Occipital lobe (tissue), 2 donors: ENCODE data around the gene ELF1. TPM values are rescaled to one million over a fixed set of nuclear protein-coding genes. Genes with fewer than 3 reads are reported as not detected.
"Not testable (repeated sequence)": the region's sequence is repeated elsewhere in the genome, so short reads cannot be mapped to it uniquely, and the experiment has no call there.

Experiments used
- DNase-seq: peaks from one replicate; lab custom pipeline; 2025; lab: John Stamatoyannopoulos, UW
- total RNA-seq: library from RNA; depleted of rRNA; stranded (reverse); fragments of >200 nt; gene quantifications from one replicate; pipeline ENCODE4 v1.2.3, GENCODE V29; 2014

ELF1 gene
- total RNA-seq, 1 donor from 2014 or later: 11.9 TPM

DNA sequence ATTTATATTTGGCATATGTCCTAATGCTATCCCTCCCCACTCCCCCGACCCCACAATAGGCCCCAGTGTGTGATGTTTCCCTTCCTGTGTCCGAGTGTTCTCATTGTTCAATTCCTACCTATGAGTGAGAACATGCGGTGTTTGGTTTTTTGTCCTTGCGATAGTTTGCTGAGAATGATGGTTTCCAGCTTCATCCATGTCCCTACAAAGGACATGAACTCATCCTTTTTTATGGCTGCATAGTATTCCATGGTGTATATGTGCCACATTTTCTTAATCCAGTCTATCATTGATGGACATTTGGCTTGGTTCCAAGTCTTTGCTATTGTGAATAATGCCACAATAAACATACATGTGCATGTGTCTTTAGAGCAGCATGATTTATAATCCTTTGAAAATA is 23.3 kb upstream of the ELF1 start:
- DNase-seq: not testable (repeated sequence)

DNA sequence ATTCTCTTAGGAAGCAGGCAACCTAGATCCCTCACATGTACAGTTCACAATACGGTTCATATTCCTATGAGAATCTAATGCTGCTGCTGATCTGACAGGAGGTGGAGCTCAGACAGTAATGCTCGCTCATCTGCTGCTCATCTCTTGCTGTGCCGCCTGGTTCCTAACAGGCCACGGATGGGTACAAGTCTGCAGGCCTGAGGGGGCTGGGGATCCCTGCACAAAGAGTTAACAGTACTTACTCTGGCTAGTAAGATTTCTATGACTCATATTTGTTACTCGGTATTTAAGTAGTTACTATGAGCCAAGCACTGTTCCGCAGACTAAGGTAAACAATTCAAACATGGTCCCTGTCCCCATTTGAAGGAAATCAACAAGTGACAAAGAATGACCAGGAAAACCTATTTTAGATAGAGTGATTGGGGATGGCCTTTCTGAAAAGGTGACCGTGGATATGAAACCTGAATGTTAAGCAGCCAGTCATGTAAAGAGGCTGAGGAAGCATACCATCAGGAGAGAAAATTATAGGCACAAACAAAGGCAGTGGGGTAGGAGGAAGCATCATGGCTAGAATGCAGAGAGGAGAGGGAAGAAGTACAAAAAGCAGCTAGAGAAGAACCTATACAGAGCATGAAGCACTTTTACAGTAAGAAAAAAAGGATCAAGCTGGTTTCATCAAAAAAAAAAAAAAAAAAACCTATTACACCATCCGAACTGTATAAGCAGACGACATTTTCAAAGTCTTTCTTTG is 21.6 kb upstream of the ELF1 start:
- no peak for DNase-seq

- DNase-seq: no peak
Measured at GRCh38 chr13:41039746-41040145, 20.6 kb upstream of the ELF1 start.

- not testable (repeated sequence) for DNase-seq
Measured at GRCh38 chr13:41036557-41036956, 17.4 kb upstream of the ELF1 start.

DNA sequence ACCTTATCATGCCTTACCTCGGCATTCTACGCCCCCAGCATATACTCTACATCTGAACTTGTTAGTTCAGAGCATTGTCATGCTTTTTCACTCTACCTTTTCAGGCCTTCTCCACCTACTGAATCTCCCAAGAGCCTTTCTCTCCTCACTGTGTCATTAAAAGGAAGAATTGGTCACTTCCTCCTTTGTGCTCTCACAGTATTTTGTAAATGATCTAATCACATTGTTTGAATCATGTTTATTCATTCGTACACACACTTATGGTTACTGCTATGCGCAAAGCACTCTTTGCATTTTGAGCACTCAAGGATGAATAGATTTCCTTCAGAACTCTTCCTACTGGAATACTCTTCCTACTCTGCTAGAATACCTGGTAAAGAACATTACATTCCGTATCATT is 15.8 kb upstream of the ELF1 start:
- DNase-seq: no peak

GRCh38 chr13:41034382-41034781 is 15.3 kb upstream of the ELF1 start:
- no peak for DNase-seq

DNA sequence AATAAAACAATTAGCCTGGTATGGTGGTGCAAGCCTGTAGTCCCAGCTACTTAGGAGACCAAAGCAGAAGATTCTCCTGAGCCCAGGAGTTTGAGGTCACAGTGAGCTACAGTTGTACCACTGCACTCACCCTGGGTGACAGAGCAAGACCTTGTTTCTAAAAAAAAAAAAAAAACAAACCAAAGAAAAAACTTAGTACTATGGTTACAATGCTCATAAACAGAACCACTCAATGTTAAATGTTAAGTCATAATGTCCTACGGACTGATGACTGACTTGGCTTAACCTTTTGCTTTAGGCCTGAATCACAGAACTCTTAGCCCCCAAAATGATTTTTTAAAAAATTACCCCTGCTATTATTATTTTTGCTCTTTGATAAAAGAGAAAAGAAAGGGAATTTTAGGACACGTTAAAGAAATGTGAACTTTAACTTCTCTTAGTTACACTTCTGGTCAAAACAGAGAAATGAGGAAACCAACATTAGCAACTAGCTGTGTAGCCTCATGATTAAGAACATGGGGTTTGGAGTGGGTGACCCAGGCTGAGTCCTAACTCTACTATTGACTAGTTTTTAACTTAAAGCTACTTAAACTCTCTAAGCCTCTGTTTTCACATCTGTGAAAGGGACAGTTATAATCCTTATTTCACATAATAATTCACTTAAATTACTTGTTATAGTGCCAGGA is 13.7 kb upstream of the ELF1 start:
- DNase-seq: no peak

GRCh38 chr13:41029629-41030028 is 10.5 kb upstream of the ELF1 start:
- DNase-seq: no peak

DNA sequence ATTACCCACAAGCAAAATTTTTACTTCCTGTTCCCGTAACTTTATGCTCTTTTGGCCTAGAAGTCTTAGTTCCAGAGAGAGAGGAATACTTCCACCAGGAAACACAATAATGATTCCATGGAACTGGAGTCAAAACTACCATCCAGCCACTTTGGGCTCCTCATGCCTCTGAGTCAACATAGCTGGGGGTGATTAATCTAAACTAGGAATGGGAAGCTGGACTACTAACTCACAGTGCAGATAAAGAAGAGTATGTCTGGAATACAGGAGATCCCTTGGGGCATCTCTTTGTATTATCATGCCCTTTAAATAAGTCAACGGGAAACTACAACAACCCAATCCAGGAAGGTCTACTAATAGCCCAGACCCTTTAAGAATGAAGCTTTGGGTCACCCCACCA is 8.9 kb upstream of the ELF1 start:
- no peak for DNase-seq

- no peak for DNase-seq
Measured at GRCh38 chr13:41026788-41027187, 7.7 kb upstream of the ELF1 start.

GRCh38 chr13:41025518-41025917 is 6.4 kb upstream of the ELF1 start:
- no peak for DNase-seq

DNA sequence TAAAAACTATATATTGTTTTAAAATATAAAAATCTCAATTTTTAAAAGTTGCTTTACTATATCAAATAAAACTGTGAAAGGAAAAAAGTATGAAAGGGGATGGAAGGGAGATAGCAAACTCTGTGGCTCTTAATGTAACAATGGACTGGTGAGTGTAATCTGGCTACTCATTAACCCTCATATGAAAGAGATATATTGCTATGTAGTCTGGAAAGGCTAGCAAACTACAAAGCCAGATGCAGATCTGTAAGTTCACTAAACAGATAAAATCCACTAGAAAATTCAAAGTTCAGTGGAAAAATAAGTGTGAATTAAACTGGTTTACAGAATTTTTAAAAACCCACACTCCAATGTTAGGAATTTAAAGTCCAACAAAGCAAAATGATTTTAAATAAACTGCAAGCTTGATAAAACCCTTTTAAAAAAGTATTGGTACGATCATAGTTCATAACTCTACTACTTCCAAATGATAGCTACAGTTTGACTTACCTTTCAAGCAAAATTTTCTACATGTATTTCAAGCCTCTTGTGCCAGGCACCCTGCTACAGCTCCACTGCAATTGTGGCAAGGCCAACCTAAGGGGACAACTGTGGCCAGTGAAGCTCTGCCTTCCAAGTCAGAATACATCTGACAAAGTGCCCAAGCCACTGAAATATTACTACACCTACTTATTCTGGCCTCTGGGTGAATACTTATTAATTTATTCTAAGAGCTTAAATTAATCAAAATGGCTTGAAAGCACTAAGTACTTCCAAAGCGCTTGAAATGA is 647 bp upstream of the ELF1 start:
- DNase-seq: no peak

DNA sequence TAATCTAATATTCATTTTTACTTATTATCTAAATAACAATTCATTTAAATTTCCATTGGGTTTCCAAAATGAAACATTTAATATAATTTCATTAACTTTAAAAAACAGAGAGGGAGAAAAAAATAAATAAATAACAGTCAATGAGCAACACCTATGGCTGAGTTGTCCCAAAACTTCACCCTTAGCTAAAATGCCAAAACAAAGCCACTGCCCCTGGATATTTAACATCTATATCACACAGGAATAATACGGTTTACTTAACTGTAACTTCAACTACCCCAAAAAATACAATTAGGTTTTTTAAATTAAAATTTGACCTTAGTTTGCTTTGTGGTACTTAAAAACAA is 541 bp downstream of the ELF1 start:
- no peak for DNase-seq

DNA sequence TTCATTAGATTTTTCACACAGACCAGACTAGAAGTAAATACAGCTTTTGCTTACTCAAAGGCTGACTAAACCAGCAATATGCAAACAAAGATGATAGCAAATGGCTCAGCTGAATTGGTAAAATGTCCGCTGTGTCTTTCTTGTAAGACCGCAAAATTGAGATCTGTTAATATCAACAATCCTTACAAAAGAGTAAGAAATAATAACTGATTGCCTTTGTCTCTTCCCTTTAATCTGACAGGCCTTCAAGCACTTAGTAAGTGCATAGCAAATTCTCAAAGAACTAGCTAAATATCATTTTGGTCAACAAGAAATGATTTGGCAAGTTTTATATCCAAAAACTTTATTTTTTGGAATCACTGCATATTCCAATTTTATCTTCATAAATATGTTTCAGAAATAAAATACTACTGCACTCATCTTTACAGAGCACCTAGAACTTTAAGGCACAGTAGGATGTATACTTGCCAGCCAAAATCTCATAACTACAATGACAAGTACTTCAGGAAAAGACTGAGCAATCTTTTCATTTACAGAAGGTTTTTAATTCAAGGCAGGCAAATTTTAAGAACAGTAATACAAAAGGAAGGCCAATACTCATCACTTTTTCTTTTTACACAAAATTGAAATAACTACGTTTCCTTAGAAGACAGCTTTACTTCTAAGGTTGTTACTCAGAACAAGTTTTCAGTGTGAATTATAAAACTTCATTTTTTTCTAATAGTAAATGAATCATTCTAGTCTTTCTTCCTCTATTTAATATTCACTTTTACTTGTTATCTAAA is 1.1 kb downstream of the ELF1 start:
- DNase-seq: no peak

DNA sequence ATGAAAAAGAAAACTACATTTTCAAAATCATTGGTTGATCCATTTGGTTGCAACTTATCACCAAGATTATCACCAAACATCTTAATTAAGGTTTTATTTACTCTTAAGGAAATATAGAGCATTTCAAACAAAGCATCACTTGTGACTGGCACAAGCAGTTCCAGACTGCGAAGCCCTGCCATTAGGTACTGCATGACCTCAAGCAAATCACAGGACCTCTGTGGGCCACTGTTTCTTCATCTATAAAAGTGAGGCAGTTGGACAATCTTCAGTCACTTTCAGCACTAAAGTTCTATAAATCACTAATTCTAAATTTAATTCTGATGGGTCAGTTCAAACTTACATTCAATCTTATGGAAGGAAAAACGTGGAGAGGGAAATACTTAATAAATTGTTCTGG is 2.0 kb downstream of the ELF1 start:
- DNase-seq: no peak

DNA sequence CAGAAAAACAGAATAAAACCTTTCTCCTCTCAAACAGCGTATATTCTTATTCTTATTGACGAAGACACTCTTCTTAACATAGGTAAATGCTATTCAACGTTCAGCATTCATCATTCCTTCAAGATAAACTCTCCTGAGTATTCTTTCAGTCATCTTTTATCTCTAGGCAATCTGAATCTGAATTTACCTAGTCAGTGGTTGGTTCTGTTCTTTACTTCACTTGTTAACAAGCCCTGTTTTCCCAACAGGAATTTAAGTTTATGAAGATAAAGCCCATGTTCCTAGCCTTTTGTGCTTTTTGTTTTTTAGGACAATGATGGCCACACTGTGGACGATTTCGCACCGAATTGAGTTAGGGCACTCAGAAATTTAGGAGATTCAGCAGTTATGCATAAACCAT is 3.2 kb downstream of the ELF1 start:
- DNase-seq: no peak

DNA sequence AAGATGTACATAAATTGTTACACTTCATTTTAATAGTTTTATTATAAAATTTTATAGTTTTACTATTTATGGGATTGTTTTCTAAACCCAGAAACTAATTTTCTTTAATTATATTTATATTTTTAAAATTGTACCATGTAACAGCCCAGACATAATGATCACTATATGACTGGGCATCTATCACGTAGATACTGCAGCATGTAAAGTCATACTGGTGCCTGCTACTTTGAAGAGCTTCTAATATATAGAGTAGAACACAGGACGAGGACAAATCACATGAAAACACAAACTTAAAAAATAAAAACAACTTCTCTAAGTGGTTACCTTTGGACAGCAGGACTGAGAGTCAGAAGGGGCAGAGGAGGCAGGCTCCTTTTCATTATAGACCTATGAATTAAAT is 5.3 kb downstream of the ELF1 start:
- no peak for DNase-seq

- DNase-seq: no peak
Measured at GRCh38 chr13:41012536-41012935, 6.6 kb downstream of the ELF1 start.

- DNase-seq: no peak
Measured at GRCh38 chr13:41011382-41011956, 7.6 kb downstream of the ELF1 start.

GRCh38 chr13:41008349-41008980 is 10.7 kb downstream of the ELF1 start:
- DNase-seq: no peak

GRCh38 chr13:41007744-41008128 is 11.4 kb downstream of the ELF1 start:
- no peak for DNase-seq
